Measurements from ENCODE around the gene KCNJ1.

The KCNJ1 gene

DNA sequence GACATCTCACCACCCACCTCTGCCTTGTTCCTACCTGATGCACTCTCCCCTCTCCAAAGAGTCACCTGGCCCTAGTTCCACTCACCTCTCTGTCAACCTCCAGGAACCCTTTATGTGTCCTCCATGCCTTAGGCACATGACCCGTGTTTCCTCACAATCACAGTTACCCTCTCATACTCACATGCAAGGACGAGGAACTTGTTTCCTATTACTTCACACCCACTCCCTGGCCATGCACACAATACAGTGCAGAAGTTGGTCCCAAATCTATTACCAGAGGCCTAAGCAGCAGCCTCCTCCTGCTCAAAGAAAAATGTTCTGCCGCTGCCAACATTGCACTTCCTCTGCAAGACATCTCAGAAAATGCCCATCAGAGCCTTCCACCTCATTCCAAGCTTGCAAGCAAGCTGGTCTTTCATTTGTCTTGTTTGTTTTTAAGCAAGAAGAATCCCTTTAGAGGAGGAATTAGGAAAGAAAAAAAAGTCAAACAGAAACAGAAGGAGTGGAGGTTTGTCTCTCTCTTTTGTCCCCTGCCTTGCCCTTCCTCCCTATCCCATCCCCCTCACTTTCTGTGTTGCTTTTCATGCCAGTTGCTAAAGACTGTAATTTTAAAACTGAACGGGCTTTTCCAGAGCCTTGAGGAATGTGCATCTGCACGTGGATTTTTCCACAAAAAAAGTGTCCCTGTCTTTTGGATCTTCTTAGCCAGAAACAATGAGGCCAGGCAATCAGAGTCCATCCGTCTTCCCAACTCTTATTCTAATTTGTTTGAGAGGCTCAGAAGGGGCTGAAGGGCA, 63.4 kb downstream of the KCNJ1 start:
- TF ChIP-seq CTCF (IDR thresholded peaks at IDR 0.05; ENCODE audit: low read length, missing control alignments), result no peak
- DNase-seq (ENCODE audit: low read depth), result peak; percentile 29
- no peak overlapping the region for H3K4me3 ChIP-seq (replicated peaks; ENCODE audit: low read depth, low read length)

DNA sequence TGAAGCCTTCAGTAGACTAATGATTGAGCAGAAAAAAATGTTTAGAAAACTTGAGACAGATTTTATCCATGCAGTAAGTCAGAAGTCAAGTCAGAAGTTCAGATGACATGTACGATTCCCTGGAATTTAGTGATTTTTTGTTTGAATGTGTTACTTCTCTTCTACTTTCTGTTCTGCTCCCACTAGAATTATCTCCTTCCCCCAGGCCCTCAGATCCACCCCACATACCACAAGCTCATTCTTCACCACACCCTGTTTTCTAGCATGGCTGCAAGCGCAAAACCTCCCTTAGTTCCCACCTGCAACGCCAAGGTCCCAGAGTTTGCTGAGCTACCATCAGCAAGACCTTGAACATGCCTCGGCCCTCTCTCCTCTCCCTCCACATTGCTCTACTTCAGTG, 64.1 kb downstream of the KCNJ1 start:
- no peak for TF ChIP-seq CTCF (IDR thresholded peaks at IDR 0.05; ENCODE audit: low read length, missing control alignments)
- no peak overlapping the region for H3K4me3 ChIP-seq (replicated peaks; ENCODE audit: low read depth, low read length)
- DNase-seq (ENCODE audit: low read depth), result no peak

- peak; percentile 49 for TF ChIP-seq CTCF (IDR thresholded peaks at IDR 0.05; ENCODE audit: low read length, missing control alignments)
- H3K4me3 ChIP-seq (replicated peaks; ENCODE audit: low read depth, low read length), result no peak overlapping the region
- DNase-seq (ENCODE audit: low read depth), result peak; percentile 42
Observed at GRCh38 chr11:128802358-128802981, 64.6 kb downstream of the KCNJ1 start.

GRCh38 chr11:128800871-128801417, 66.2 kb downstream of the KCNJ1 start:
- TF ChIP-seq CTCF (IDR thresholded peaks at IDR 0.05; ENCODE audit: low read length, missing control alignments), result no peak
- no peak for DNase-seq (ENCODE audit: low read depth)
- H3K4me3 ChIP-seq (replicated peaks; ENCODE audit: low read depth, low read length), result no peak overlapping the region

GRCh38 chr11:128796270-128796669, 70.8 kb downstream of the KCNJ1 start:
- peak; percentile 44 for DNase-seq (ENCODE audit: low read depth)
- no peak overlapping the region for H3K4me3 ChIP-seq (replicated peaks; ENCODE audit: low read depth, low read length)
- TF ChIP-seq CTCF (IDR thresholded peaks at IDR 0.05; ENCODE audit: low read length, missing control alignments), result no peak

DNA sequence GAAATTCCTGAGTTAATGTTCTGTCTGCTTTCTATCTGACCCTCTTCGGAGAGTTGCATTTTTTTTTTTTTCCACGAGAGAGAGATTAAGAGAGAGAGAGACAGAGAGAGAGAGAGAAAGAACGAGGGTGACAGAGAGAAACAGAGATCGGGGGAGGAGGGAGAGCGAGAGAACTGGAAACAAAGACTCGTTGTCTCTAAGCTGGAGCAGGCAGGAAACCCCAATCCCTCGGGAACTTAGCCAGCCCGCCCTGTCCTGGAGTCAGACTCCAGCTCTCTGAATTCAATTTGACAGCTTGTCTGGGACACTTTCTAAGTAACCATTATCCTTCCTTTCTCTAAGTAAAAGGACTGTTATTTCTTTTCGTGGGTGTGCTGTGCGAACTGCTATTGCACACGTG, 76.9 kb downstream of the KCNJ1 start:
- no peak for TF ChIP-seq CTCF (IDR thresholded peaks at IDR 0.05; ENCODE audit: low read length, missing control alignments)
- peak overlapping the region; percentile 7 for H3K4me3 ChIP-seq (replicated peaks; ENCODE audit: low read depth, low read length)
- DNase-seq (ENCODE audit: low read depth), result peak; percentile 89

All from fibroblast of pulmonary artery (primary cell).